ENCODE data around the gene EML3. TPM values are rescaled to one million over a fixed set of nuclear protein-coding genes. Genes with fewer than 3 reads are reported as not detected.

EML3 gene
- total RNA-seq, 2 donors from 2014 or later, result 37.5 to 58.7 TPM

- Histone ChIP-seq H3K36me3 (no peaks in the 10 kb centered on the region), H3K4me1 (peaks cover 53% of the 10 kb centered on the region), H3K4me3 (peak overlapping the region; percentile 8), H3K27me3 (no peaks in the 10 kb centered on the region), H3K27ac (peak overlapping the region; percentile 92), H3K9ac (ENCODE audit: low read depth in 2 of 2, low read length in 2 of 2) (peak overlapping the region; percentile 72 to 90), H3K9me3 (no peaks in the 10 kb centered on the region)
- no peak for TF ChIP-seq CTCF (IDR thresholded peaks at IDR 0.05)
- peak; percentile 90 for DNase-seq
- intact Hi-C loops (cut with DNase I), result no loop called here
These were observed 59.3 kb downstream of the EML3 start for GRCh38 chr11:62553080-62553838.

- Histone ChIP-seq H3K27me3 (no peaks in the 10 kb centered on the region), H3K27ac (peak overlapping the region; percentile 92), H3K9ac (ENCODE audit: low read depth in 2 of 2, low read length in 2 of 2) (peak overlapping the region; percentile 72 to 90), H3K36me3 (no peaks in the 10 kb centered on the region), H3K9me3 (no peaks in the 10 kb centered on the region), H3K4me3 (peak overlapping the region; percentile 8), H3K4me1 (peaks cover 60% of the 10 kb centered on the region)
- DNase-seq, result peak; percentile 65
- TF ChIP-seq CTCF (IDR thresholded peaks at IDR 0.05), result no peak
- intact Hi-C loops (cut with DNase I), result no loop called here
These were observed 60.0 kb downstream of the EML3 start for GRCh38 chr11:62552485-62553079.

Small RNA genes lying within 50 kb of the gene (microRNA-seq; reads per million reads assigned to microRNA genes)
- gene MIR6747, result not detected

Other genes starting within 250 kb of the EML3 start
- 1 to 10 TPM in 1 of 2 donors, not detected in 1; 2.3 TPM for gene SCGB1A1, start 193.7 kb downstream of the EML3 start, total RNA-seq
- gene AHNAK, start 66.0 kb downstream of the EML3 start, total RNA-seq, result 100 to 1,000 TPM; 458 to 631 TPM
- gene EEF1G, start 38.9 kb downstream of the EML3 start, total RNA-seq, result 1,000 to 10,000 TPM; 1,328 to 1,358 TPM
- 10 to 100 TPM; 11.1 to 26.2 TPM for gene TUT1, start 21.3 kb downstream of the EML3 start, total RNA-seq
- gene MTA2, start 10.9 kb downstream of the EML3 start, total RNA-seq, result 100 to 1,000 TPM in 1 of 2 donors, 10 to 100 TPM in 1; 91.0 to 133 TPM
- 1 to 10 TPM; 3.2 to 3.6 TPM for gene ROM1, start 482 bp upstream of the EML3 start, total RNA-seq
- gene B3GAT3, start 9.2 kb upstream of the EML3 start, total RNA-seq, result 10 to 100 TPM; 21.8 to 37.7 TPM
- 100 to 1,000 TPM; 252 to 303 TPM for gene GANAB, start 33.8 kb upstream of the EML3 start, total RNA-seq
- gene INTS5, start 40.5 kb upstream of the EML3 start, total RNA-seq, result 10 to 100 TPM; 19.1 to 27.7 TPM
- gene C11orf98, start 52.4 kb upstream of the EML3 start, total RNA-seq, result 100 to 1,000 TPM in 1 of 2 donors, 10 to 100 TPM in 1; 57.9 to 105 TPM
- gene CSKMT, start 52.5 kb upstream of the EML3 start, total RNA-seq, result 10 to 100 TPM in 1 of 2 donors, 1 to 10 TPM in 1; 9.4 to 27.0 TPM
- gene UQCC3, start 58.9 kb upstream of the EML3 start, total RNA-seq, result 10 to 100 TPM; 13.9 to 23.2 TPM
- 10 to 100 TPM in 1 of 2 donors, 1 to 10 TPM in 1; 7.1 to 12.3 TPM for gene LBHD1, start 59.5 kb upstream of the EML3 start, total RNA-seq
- 10 to 100 TPM; 74.8 to 87.8 TPM for gene UBXN1, start 66.3 kb upstream of the EML3 start, total RNA-seq
- 1 to 10 TPM in 1 of 2 donors, under 1 TPM in 1; 0.82 to 3.3 TPM for gene LRRN4CL, start 76.8 kb upstream of the EML3 start, total RNA-seq
- 10 to 100 TPM; 36.5 to 65.5 TPM for gene BSCL2, start 94.6 kb upstream of the EML3 start, total RNA-seq
- gene GNG3, start 94.9 kb upstream of the EML3 start, total RNA-seq, result under 1 TPM in 1 of 2 donors, not detected in 1; 0.56 TPM
- gene HNRNPUL2, start 114.7 kb upstream of the EML3 start, total RNA-seq, result 10 to 100 TPM; 50.5 to 59.3 TPM
- 10 to 100 TPM; 34.2 to 39.8 TPM for gene TTC9C, start 115.7 kb upstream of the EML3 start, total RNA-seq
- gene ZBTB3, start 141.4 kb upstream of the EML3 start, total RNA-seq, result 10 to 100 TPM; 10.8 to 18.7 TPM
- 10 to 100 TPM; 40.3 to 54.5 TPM for gene POLR2G, start 148.8 kb upstream of the EML3 start, total RNA-seq
- gene TAF6L, start 158.6 kb upstream of the EML3 start, total RNA-seq, result 10 to 100 TPM; 15.3 to 26.6 TPM
- 10 to 100 TPM; 46.7 to 54.5 TPM for gene TMEM179B, start 174.6 kb upstream of the EML3 start, total RNA-seq
- 10 to 100 TPM; 15.8 to 26.0 TPM for gene TMEM223, start 179.2 kb upstream of the EML3 start, total RNA-seq
- gene NXF1, start 192.7 kb upstream of the EML3 start, total RNA-seq, result 10 to 100 TPM; 39.2 to 50.9 TPM
- gene STX5, start 219.3 kb upstream of the EML3 start, total RNA-seq, result 10 to 100 TPM; 38.0 to 43.3 TPM
- gene TEX54, start 220.1 kb upstream of the EML3 start, total RNA-seq, result not detected
- 10 to 100 TPM; 27.4 to 43.3 TPM for gene WDR74, start 226.8 kb upstream of the EML3 start, total RNA-seq